22Rv1 (cell line): ENCODE measurements around the gene AMBRA1.
"Not testable (repeated sequence)": the region's sequence is repeated elsewhere in the genome, so short reads cannot be mapped to it uniquely, and the experiment has no call there.

Experiments
- CTCF ChIP-seq: fragments of 450-650 bp; IDR thresholded peaks from 2 replicates; pipeline ENCODE4 v1.5.1; 2017; ENCODE audit warnings: mild to moderate bottlenecking
- ZFX ChIP-seq: fragments of 450-650 bp; IDR thresholded peaks from 2 replicates; pipeline ENCODE4 v1.6.1; 2017; ENCODE audit warnings: antibody characterized with exemption, borderline replicate concordance

GRCh38 chr11:46372501-46372900, 221.3 kb downstream of the AMBRA1 start:
- not testable (repeated sequence) for TF ChIP-seq ZFX, CTCF
